A673 (cell line): ENCODE data around the gene POMT2. TPM values are rescaled to one million over a fixed set of nuclear protein-coding genes. Genes with fewer than 3 reads are reported as not detected.

Source experiments
- BruUV-seq: library from RNA; stranded (reverse); fragments of 400-500 nt; replicated peaks from 2 replicates; lab custom pipeline; 2021; lab: Mats Ljungman, UMichigan
- CTCF ChIA-PET: fragments of 300-600 bp; sonication (Branson Sonifier 250); formaldehyde crosslinking; loops from one replicate; lab custom pipeline; 2022; ENCODE audit warnings: antibody characterized with exemption; lab: Charles Lee
- POLR2A ChIA-PET: fragments of 300-600 bp; sonication (Branson Sonifier 250); formaldehyde crosslinking; loops from one replicate; lab custom pipeline; 2022; ENCODE audit warnings: antibody characterized with exemption; ENCODE audit not compliant: low non-redundant PET; lab: Charles Lee
- DNase-seq: peaks from one replicate; pipeline ENCODE4 v3.0.0-alpha.2; 2015; ENCODE audit warnings: low spot score
- H3K27ac ChIP-seq: fragments of 200-600 bp; sonication (generic); 2 replicates; pipeline ENCODE4 v1.5.1; 2016; ENCODE audit warnings: mixed run types, low read depth, mild to moderate bottlenecking, mixed read lengths, antibody characterized with exemption, low read length; ENCODE audit not compliant: poor library complexity, severe bottlenecking
- H3K27me3 ChIP-seq: fragments of 200-600 bp; sonication (generic); replicated peaks from 2 replicates; pipeline ENCODE4 v1.6.1; 2017; ENCODE audit warnings: mixed run types, low read depth, mild to moderate bottlenecking, mixed read lengths, antibody characterized with exemption, low read length; ENCODE audit not compliant: insufficient read depth, poor library complexity
- H3K36me3 ChIP-seq: fragments of 200-600 bp; sonication (generic); 2 replicates; pipeline ENCODE4 v1.6.1; 2016; ENCODE audit warnings: mixed run types, mild to moderate bottlenecking, mixed read lengths, antibody characterized with exemption, low read length; ENCODE audit not compliant: insufficient read depth, poor library complexity, severe bottlenecking
- H3K4me1 ChIP-seq: fragments of 200-600 bp; sonication (generic); 2 replicates; pipeline ENCODE4 v1.6.1; 2017; ENCODE audit warnings: mixed run types, mild to moderate bottlenecking, mixed read lengths, antibody characterized with exemption, low read length; ENCODE audit not compliant: insufficient read depth, poor library complexity, severe bottlenecking
- H3K4me3 ChIP-seq: fragments of 200-600 bp; sonication (generic); 2 replicates; pipeline ENCODE4 v1.5.1; 2016; ENCODE audit warnings: low read depth, mixed run types, mild to moderate bottlenecking, mixed read lengths, low read length; ENCODE audit not compliant: poor library complexity, severe bottlenecking
- H3K9me3 ChIP-seq: fragments of 200-600 bp; sonication (generic); 2 replicates; pipeline ENCODE4 v1.6.1; 2016; ENCODE audit warnings: mixed run types, low read depth, mild to moderate bottlenecking, mixed read lengths, antibody characterized with exemption, low read length; ENCODE audit not compliant: poor library complexity, severe bottlenecking
- CTCF ChIP-seq: fragments of 300-800, 200-600 bp; sonication (generic); conservative IDR thresholded peaks from 2 replicates; pipeline ENCODE4 v1.5.1; 2017; ENCODE audit warnings: low read depth, mild to moderate bottlenecking, antibody characterized with exemption, low read length, moderate library complexity, mixed read lengths
- EZH2 ChIP-seq: fragments of 200-600 bp; sonication (generic); IDR thresholded peaks from 2 replicates; pipeline ENCODE4 v1.6.1; 2017; ENCODE audit warnings: borderline replicate concordance, low read depth, mild to moderate bottlenecking, mixed read lengths, antibody characterized with exemption, low read length; ENCODE audit not compliant: poor library complexity, severe bottlenecking
- intact Hi-C: fragments of 100-400 bp; cut with micrococcal nuclease; formaldehyde crosslinking; loops from one replicate; pipeline ENCODE4 v1.10.0; 2022; ENCODE audit not compliant: unreplicated experiment
- total RNA-seq: library from RNA; stranded (reverse); gene quantifications from 2 replicates; pipeline ENCODE4 v1.2.3, GENCODE V29; 2021

POMT2 gene
- total RNA-seq, 1 experiment from 2014 or later: 55.6 TPM

GRCh38 chr14:77275601-77276017 lies 45.1 kb downstream of the POMT2 start:
- no peaks in the 10 kb centered on the region for H3K4me1 ChIP-seq
- DNase-seq: no peak
- no peak overlapping the region for H3K4me3 ChIP-seq
- ChIA-PET POLR2A (no interaction called here), CTCF (no interaction called here)
- BruUV-seq: no TSS peak
- no peaks in the 10 kb centered on the region for H3K36me3 ChIP-seq
- no peak overlapping the region for H3K27ac ChIP-seq
- TF ChIP-seq EZH2 (no peak), CTCF (no peak)
- peaks cover 12% of the 10 kb centered on the region for H3K27me3 ChIP-seq
- no peaks in the 10 kb centered on the region for H3K9me3 ChIP-seq
- intact Hi-C loops: no loop called here

GRCh38 chr14:77275041-77275580 lies 45.6 kb downstream of the POMT2 start:
- H3K9me3 ChIP-seq: no peaks in the 10 kb centered on the region
- CTCF ChIA-PET: no interaction called here
- intact Hi-C loops: no loop called here
- TF ChIP-seq EZH2 (no peak), CTCF (no peak)
- H3K36me3 ChIP-seq: no peaks in the 10 kb centered on the region
- no peaks in the 10 kb centered on the region for H3K4me1 ChIP-seq
- no peak for DNase-seq
- H3K27ac ChIP-seq: no peak overlapping the region
- no TSS peak for BruUV-seq
- H3K27me3 ChIP-seq: peaks cover 17% of the 10 kb centered on the region
- H3K4me3 ChIP-seq: no peak overlapping the region
- POLR2A ChIA-PET: no interaction called here

GRCh38 chr14:77273796-77274195 lies 46.9 kb downstream of the POMT2 start:
- BruUV-seq: no TSS peak
- Histone ChIP-seq H3K36me3 (no peaks in the 10 kb centered on the region), H3K9me3 (no peaks in the 10 kb centered on the region), H3K4me3 (no peak overlapping the region), H3K27ac (no peak overlapping the region), H3K4me1 (no peaks in the 10 kb centered on the region), H3K27me3 (peaks cover 28% of the 10 kb centered on the region)
- intact Hi-C loops: no loop called here
- ChIA-PET POLR2A (no interaction called here), CTCF (no interaction called here)
- DNase-seq: no peak
- TF ChIP-seq EZH2 (no peak), CTCF (no peak)
